CD4-positive, alpha-beta T cell treated with Interleukin-17A for 1 hour (primary cell): ENCODE results near the gene CBL.

Experiments
- DNase-seq: peaks from one replicate; pipeline ENCODE4 v3.0.0-alpha.2; 2020

Gene CBL

GRCh38 chr11:119335091-119335654, 129.0 kb downstream of the CBL start:
- DNase-seq, result no peak

GRCh38 chr11:119335655-119336543, 129.8 kb downstream of the CBL start:
- DNase-seq, result no peak

- no peak for DNase-seq
Observed at GRCh38 chr11:119336744-119337469, 130.8 kb downstream of the CBL start.

GRCh38 chr11:119337581-119338317, 131.6 kb downstream of the CBL start:
- no peak for DNase-seq

GRCh38 chr11:119338318-119338890, 132.3 kb downstream of the CBL start:
- DNase-seq, result peak; percentile 76

- DNase-seq, result no peak
Observed at GRCh38 chr11:119338965-119339588, 132.9 kb downstream of the CBL start.

- DNase-seq, result no peak
Observed at GRCh38 chr11:119339589-119340334, 133.6 kb downstream of the CBL start.

GRCh38 chr11:119340335-119341221, 134.4 kb downstream of the CBL start, which contains the start of gene C1QTNF5:
Gene C1QTNF5, minus strand, starts transcription at chr11:119340883. Its CDS starts 486 bp downstream, at chr11:119340397.
- no peak for DNase-seq

- DNase-seq, result no peak
Observed at GRCh38 chr11:119341222-119342022, 135.3 kb downstream of the CBL start.

GRCh38 chr11:119342023-119342300, 135.8 kb downstream of the CBL start:
- DNase-seq, result no peak

GRCh38 chr11:119342362-119343130, 136.4 kb downstream of the CBL start:
- no peak for DNase-seq

- DNase-seq, result no peak
Observed at GRCh38 chr11:119343726-119344125, 137.6 kb downstream of the CBL start.

GRCh38 chr11:119344291-119345010, 138.3 kb downstream of the CBL start:
- no peak for DNase-seq

- DNase-seq, result no peak
Observed at GRCh38 chr11:119345685-119346084, 139.5 kb downstream of the CBL start.

GRCh38 chr11:119346605-119347004, 140.5 kb downstream of the CBL start, which contains the start of gene MFRP:
Gene MFRP, minus strand, starts transcription at chr11:119346705. Its CDS starts 192 bp downstream, at chr11:119346513.
- DNase-seq, result no peak

GRCh38 chr11:119347242-119347641, 141.1 kb downstream of the CBL start:
- no peak for DNase-seq

- DNase-seq, result no peak
Observed at GRCh38 chr11:119347940-119348605, 141.9 kb downstream of the CBL start.
